GM12878 (cell line): ENCODE measurements around the gene GNG10. TPM values are rescaled to one million over a fixed set of nuclear protein-coding genes. Genes with fewer than 3 reads are reported as not detected.

ENCODE experiments used
- ATAC-seq: fragments of 200-7000 bp; cut with Tn5 transposase; 3 replicates; pipeline ENCODE4 v1.9.1; 2020; ENCODE audit warnings: mild to moderate bottlenecking, moderate library complexity
- BruUV-seq: library from RNA; stranded (reverse); fragments of 400-500 nt; replicated peaks from 2 replicates; lab custom pipeline; 2021; lab: Mats Ljungman, UMichigan
- CTCF ChIA-PET: fragments of 300-600 bp; sonication (Branson Sonifier 250); formaldehyde crosslinking; extraction: SDS; loops from one replicate; lab custom pipeline; 2021; ENCODE audit warnings: inconsistent platforms; lab: Yijun Ruan, JAX
- POLR2A ChIA-PET: fragments of 350-600 bp; formaldehyde crosslinking; extraction: SDS; loops from one replicate; lab custom pipeline; 2021; ENCODE audit warnings: inconsistent platforms; lab: Charles Lee
- RAD21 ChIA-PET: fragments of 300-600 bp; sonication (Branson Sonifier 250); formaldehyde crosslinking; loops from one replicate; lab custom pipeline; 2023; ENCODE audit warnings: antibody characterized with exemption; ENCODE audit not compliant: unreplicated experiment; lab: Charles Lee
- SMC1A ChIA-PET: fragments of 300-600 bp; sonication (Branson Sonifier 250); formaldehyde crosslinking; loops from one replicate; lab custom pipeline; 2023; ENCODE audit not compliant: unreplicated experiment, uncharacterized antibody; lab: Charles Lee
- DNase-seq: peaks from one replicate; pipeline ENCODE4 v3.0.0-alpha.2; 2011; ENCODE audit warnings: low read depth, low spot score
- FAIRE-seq: peaks from 3 replicates; lab custom pipeline; 2011; peaks lifted over from hg19 to GRCh38; lab: Jason Lieb, UNC
- H2AFZ ChIP-seq: 2 replicates; pipeline ENCODE4 v1.6.0; 2011; ENCODE audit warnings: low read depth, low read length, control low read depth; ENCODE audit not compliant: control insufficient read depth
- H3K27ac ChIP-seq: 2 replicates; pipeline ENCODE4 v1.5.1; 2011; ENCODE audit warnings: control low read depth; ENCODE audit not compliant: control insufficient read depth, insufficient read depth
- H3K27me3 ChIP-seq, 2 experiments: replicated peaks in 1 of 2; 2 replicates each; pipeline versions ENCODE4 v1.6.0 to v1.6.1; 2011; ENCODE audit warnings: low read length in 1 of 2; ENCODE audit not compliant: control insufficient read depth in 2 of 2, insufficient read depth in 2 of 2
- H3K36me3 ChIP-seq, 2 experiments: 2 replicates each; pipeline ENCODE4 v1.5.1; 2011; ENCODE audit warnings: low read length in 1 of 2; ENCODE audit not compliant: control insufficient read depth in 2 of 2, insufficient read depth in 2 of 2
- H3K4me1 ChIP-seq: 2 replicates; pipeline ENCODE4 v1.6.1; 2011; ENCODE audit warnings: mild to moderate bottlenecking, low read length, moderate library complexity, mixed read lengths; ENCODE audit not compliant: control insufficient read depth, insufficient read depth
- H3K4me2 ChIP-seq: 2 replicates; pipeline ENCODE4 v1.6.0; 2011; ENCODE audit warnings: control low read depth; ENCODE audit not compliant: control insufficient read depth, insufficient read depth
- H3K4me3 ChIP-seq: fragments of 200-600 bp; sonication (generic); 2 replicates; pipeline ENCODE4 v1.5.1; 2016
- H3K79me2 ChIP-seq: 2 replicates; pipeline ENCODE4 v1.6.0; 2011; ENCODE audit warnings: low read length; ENCODE audit not compliant: control insufficient read depth, insufficient read depth
- H3K9ac ChIP-seq: 2 replicates; pipeline ENCODE4 v1.8.0; 2011; ENCODE audit warnings: low read length, control low read depth, mixed read lengths; ENCODE audit not compliant: control insufficient read depth, insufficient read depth
- H3K9me3 ChIP-seq: replicated peaks from 3 replicates; pipeline ENCODE4 v1.5.1; 2011; ENCODE audit warnings: mild to moderate bottlenecking, low read length; ENCODE audit not compliant: control insufficient read depth, insufficient read depth
- H4K20me1 ChIP-seq: 2 replicates; pipeline ENCODE4 v1.6.0; 2011; ENCODE audit not compliant: control insufficient read depth, insufficient read depth
- BMI1 ChIP-seq: fragments of 450-650 bp; IDR thresholded peaks from 2 replicates; pipeline ENCODE4 v1.6.1; 2016; ENCODE audit warnings: mild to moderate bottlenecking, moderate library complexity, borderline replicate concordance
- CEBPZ ChIP-seq: fragments of 150-350 bp; IDR thresholded peaks from 2 replicates; pipeline ENCODE4 v1.6.1; 2016; ENCODE audit warnings: low read depth, low read length
- E2F4 ChIP-seq: IDR thresholded peaks from 2 replicates; pipeline ENCODE4 v1.6.1; 2012; ENCODE audit warnings: low read depth, low read length, improper control_type of control experiment
- FOS ChIP-seq: IDR thresholded peaks from 3 replicates; pipeline ENCODE4 v1.6.1; 2011; ENCODE audit warnings: borderline replicate concordance; ENCODE audit not compliant: insufficient read length; ENCODE audit errors: extremely low read depth
- IKZF1 ChIP-seq: fragments of 450-650 bp; conservative IDR thresholded peaks from 2 replicates; pipeline ENCODE4 v1.6.1; 2017; ENCODE audit warnings: antibody characterized with exemption, mild to moderate bottlenecking
- MEF2B ChIP-seq: fragments of 450-650 bp; IDR thresholded peaks from 2 replicates; pipeline ENCODE4 v1.6.1; 2018; ENCODE audit warnings: mild to moderate bottlenecking, moderate library complexity; ENCODE audit not compliant: partially characterized antibody, poor library complexity, severe bottlenecking
- MTA3 ChIP-seq: IDR thresholded peaks from 2 replicates; pipeline ENCODE4 v1.6.1; 2012; ENCODE audit warnings: low read length, inconsistent platforms, borderline replicate concordance
- NKRF ChIP-seq: fragments of 450-650 bp; conservative IDR thresholded peaks from 2 replicates; pipeline ENCODE4 v1.6.1; 2017; ENCODE audit warnings: mild to moderate bottlenecking, moderate library complexity
- RBBP5 ChIP-seq: fragments of 200-600 bp; sonication (generic); conservative IDR thresholded peaks from 2 replicates; pipeline ENCODE4 v1.6.1; 2016
- RELB ChIP-seq: fragments of 450-650 bp; IDR thresholded peaks from 2 replicates; pipeline ENCODE4 v1.6.1; 2017; ENCODE audit warnings: low read depth, mild to moderate bottlenecking, moderate library complexity
- SIX5 ChIP-seq: IDR thresholded peaks from 2 replicates; pipeline ENCODE4 v1.6.1; 2011; ENCODE audit warnings: mild to moderate bottlenecking, low read depth, low read length, moderate library complexity; ENCODE audit not compliant: severe bottlenecking
- TCF7 ChIP-seq: IDR thresholded peaks from 2 replicates; pipeline ENCODE4 v1.6.1; 2014; ENCODE audit warnings: antibody characterized with exemption, borderline replicate concordance
- ZNF384 ChIP-seq: IDR thresholded peaks from 2 replicates; pipeline ENCODE4 v1.6.1; 2012; ENCODE audit warnings: low read depth, mild to moderate bottlenecking, low read length, improper control_type of control experiment, borderline replicate concordance
- WGBS: methylation state at CpG from one replicate; pipeline ENCODE4 v1.1.6; 2016; ENCODE audit warnings: low lambda C conversion rate; ENCODE audit not compliant: insufficient replicate concordance, insufficient coverage; ENCODE audit errors: missing lambda C conversion rate; 5-methylcytosine and 5-hydroxymethylcytosine counted together
- in situ Hi-C: fragments of 300-500 bp; cut with MboI; formaldehyde crosslinking; loops from 9 replicates; pipeline ENCODE4 v1.14.3; 2018; ENCODE audit warnings: mixed read lengths
- intact Hi-C: fragments of 100-400 bp; cut with micrococcal nuclease; formaldehyde crosslinking; loops from one replicate; pipeline ENCODE4 v1.14.2; 2022; ENCODE audit not compliant: unreplicated experiment
- polyA plus RNA-seq, 11 experiments: library from polyadenylated mRNA; depleted of rRNA in 4 of 11; unstranded in 6 of 11; stranded (reverse) in 5 of 11; fragments of >200 nt; fragmentation: Nextera tagmentation in 4 of 11; fragmentation: Illumina TruSeq in 1 of 11; extraction: Ambion mirVana in 4 of 11; extraction: Trizol in 1 of 11; gene quantifications; 1 replicate in 1 of 11; 2 replicates in 10 of 11; pipeline versions ENCODE4 v1.2.1 to v1.2.3, GENCODE V29; 2011 to 2016; ENCODE audit warnings: inconsistent platforms in 2 of 11, missing spikeins in 2 of 11, low read depth in 1 of 11
- total RNA-seq, 4 experiments: library from RNA; depleted of rRNA in 3 of 4; stranded (reverse); fragments of >200 nt in 3 of 4; fragmentation: Illumina TruSeq in 1 of 4; extraction: Trizol in 1 of 4; gene quantifications; 2 replicates each; pipeline versions ENCODE4 v1.2.1 to v1.2.3, GENCODE V29; 2013 to 2021
- TF ChIP-seq, protein P1 (sequence below): fragments of 450-650 bp; IDR thresholded peaks from 2 replicates; pipeline ENCODE4 v1.6.1; 2017; ENCODE audit warnings: borderline replicate concordance

The GNG10 gene
- total and polyA plus RNA-seq, 10 of the 15 experiments (the other 5 are each of a cell fraction or from before 2014, with no cell fraction given), result 12.0 to 28.2 (median 22.7) TPM

DNA sequence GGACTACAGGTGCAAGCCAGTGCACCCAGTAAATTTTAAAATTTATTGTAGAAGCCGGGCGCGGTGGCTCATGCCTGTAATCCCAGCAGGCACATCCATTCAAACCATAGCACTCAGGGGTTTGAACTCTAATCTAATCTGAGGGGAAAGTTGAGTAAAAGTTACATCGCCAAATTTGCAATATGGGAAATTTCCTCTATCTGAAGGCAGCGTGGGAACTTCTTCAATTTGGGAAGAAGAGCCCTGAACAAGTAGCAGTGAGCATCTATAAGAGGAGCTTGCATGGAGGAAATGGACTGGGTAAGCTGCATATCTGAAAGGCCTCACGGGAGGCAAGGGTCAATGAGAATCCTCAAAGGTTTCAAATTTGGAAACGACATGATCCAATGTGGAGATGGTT lies 33.0 kb upstream of the GNG10 start:
- H3K4me2 ChIP-seq, result no peak overlapping the region
- H3K4me1 ChIP-seq, result no peaks in the 10 kb centered on the region
- FAIRE-seq, result no peak
- BruUV-seq, result no TSS peak
- ChIA-PET RAD21 (interaction anchor here (0.9 kb wide), 1 partner anchor 447 kb away, joined by 3 read pairs; no protein-coding TSS in a partner anchor), POLR2A (no interaction called here), SMC1A (no interaction called here), CTCF (no interaction called here)
- intact Hi-C loops (no loop called here), in situ Hi-C loops (no loop called here)
- no peak overlapping the region for H2AFZ ChIP-seq
- DNase-seq, result no peak
- WGBS, result 65% methylated on average over 7 of the region's 7 CpGs
- H3K4me3 ChIP-seq, result no peak overlapping the region
- peaks cover 22% of the 10 kb centered on the region for H3K79me2 ChIP-seq
- no peaks in the 10 kb centered on the region for H3K9me3 ChIP-seq
- ATAC-seq, result no peak
- no peak overlapping the region for H3K27ac ChIP-seq
- no peaks in the 10 kb centered on the region for H4K20me1 ChIP-seq
- no peaks in the 10 kb centered on the region for H3K36me3 ChIP-seq
- no peaks in the 10 kb centered on the region for H3K27me3 ChIP-seq
- no peak overlapping the region for H3K9ac ChIP-seq
- TF ChIP-seq MEF2B (no peak), ZNF384 (no peak), TCF7 (no peak), CEBPZ (no peak), BMI1 (no peak), E2F4 (no peak), FOS (no peak), NKRF (no peak), IKZF1 (no peak), RELB (no peak), RBBP5 (no peak), SIX5 (no peak), MTA3 (no peak)
- TF ChIP-seq, protein P1, sequence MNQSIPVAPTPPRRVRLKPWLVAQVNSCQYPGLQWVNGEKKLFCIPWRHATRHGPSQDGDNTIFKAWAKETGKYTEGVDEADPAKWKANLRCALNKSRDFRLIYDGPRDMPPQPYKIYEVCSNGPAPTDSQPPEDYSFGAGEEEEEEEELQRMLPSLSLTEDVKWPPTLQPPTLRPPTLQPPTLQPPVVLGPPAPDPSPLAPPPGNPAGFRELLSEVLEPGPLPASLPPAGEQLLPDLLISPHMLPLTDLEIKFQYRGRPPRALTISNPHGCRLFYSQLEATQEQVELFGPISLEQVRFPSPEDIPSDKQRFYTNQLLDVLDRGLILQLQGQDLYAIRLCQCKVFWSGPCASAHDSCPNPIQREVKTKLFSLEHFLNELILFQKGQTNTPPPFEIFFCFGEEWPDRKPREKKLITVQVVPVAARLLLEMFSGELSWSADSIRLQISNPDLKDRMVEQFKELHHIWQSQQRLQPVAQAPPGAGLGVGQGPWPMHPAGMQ, result no peak
